ENCODE measurements around the gene NR2F1-AS1. TPM values are rescaled to one million over a fixed set of nuclear protein-coding genes. Genes with fewer than 3 reads are reported as not detected.

Gene NR2F1-AS1
- total RNA-seq, 2 experiments from 2014 or later: not detected

GRCh38 chr5:93604644-93605515 is 23.9 kb upstream of the NR2F1-AS1 start:
- CTCF ChIA-PET: no interaction called here
- POLR2A ChIA-PET: no interaction called here

GRCh38 chr5:93603793-93604643 is 23.0 kb upstream of the NR2F1-AS1 start:
- ChIA-PET POLR2A (no interaction called here), CTCF (no interaction called here)

- CTCF ChIA-PET: no interaction called here
- POLR2A ChIA-PET: no interaction called here
Observed at GRCh38 chr5:93603078-93603792, 22.2 kb upstream of the NR2F1-AS1 start.

- ChIA-PET POLR2A (no interaction called here), CTCF (interaction anchor here (1.5 kb wide), 1 partner anchor 199 kb away, joined by 5 read pairs; no protein-coding TSS in a partner anchor)
Observed at GRCh38 chr5:93602241-93603077, 21.4 kb upstream of the NR2F1-AS1 start.

GRCh38 chr5:93601802-93602155 is 20.8 kb upstream of the NR2F1-AS1 start:
- ChIA-PET CTCF (interaction anchor here (1.5 kb wide), 1 partner anchor 200 kb away, joined by 5 read pairs; no protein-coding TSS in a partner anchor), POLR2A (no interaction called here)

GRCh38 chr5:93601071-93601801 is 20.2 kb upstream of the NR2F1-AS1 start:
- POLR2A ChIA-PET: no interaction called here
- CTCF ChIA-PET: interaction anchor here (1.5 kb wide), 1 partner anchor 200 kb away, joined by 5 read pairs; no protein-coding TSS in a partner anchor

GRCh38 chr5:93600409-93601070 is 19.5 kb upstream of the NR2F1-AS1 start:
- POLR2A ChIA-PET: no interaction called here
- CTCF ChIA-PET: no interaction called here

- CTCF ChIA-PET: no interaction called here
- POLR2A ChIA-PET: no interaction called here
Observed at GRCh38 chr5:93599399-93600120, 18.5 kb upstream of the NR2F1-AS1 start.

- ChIA-PET CTCF (no interaction called here), POLR2A (no interaction called here)
Observed at GRCh38 chr5:93599001-93599379, 18.0 kb upstream of the NR2F1-AS1 start.

- POLR2A ChIA-PET: no interaction called here
- CTCF ChIA-PET: interaction anchor here (1.1 kb wide), 1 partner anchor 27 kb away, joined by 5 read pairs; no protein-coding TSS in a partner anchor
Observed at GRCh38 chr5:93598091-93599000, 17.3 kb upstream of the NR2F1-AS1 start.

- CTCF ChIA-PET: interaction anchor here (1.1 to 1.6 kb wide), 2 partner anchors 16 to 28 kb away, joined by 3 to 5 read pairs; no protein-coding TSS in a partner anchor
- POLR2A ChIA-PET: interaction anchor here (0.6 kb wide), 1 partner anchor 151 kb away, joined by 5 read pairs; no protein-coding TSS in a partner anchor
Observed at GRCh38 chr5:93596676-93597490, 15.9 kb upstream of the NR2F1-AS1 start.

GRCh38 chr5:93596310-93596675 is 15.3 kb upstream of the NR2F1-AS1 start:
- ChIA-PET POLR2A (no interaction called here), CTCF (interaction anchor here (1.4 to 1.6 kb wide), 2 partner anchors 12 to 16 kb away, joined by 3 to 4 read pairs; no protein-coding TSS in a partner anchor)

GRCh38 chr5:93595420-93596147 is 14.6 kb upstream of the NR2F1-AS1 start:
- CTCF ChIA-PET: interaction anchor here (0.7 to 1.6 kb wide), 3 partner anchors 12 to 25 kb away, joined by 3 to 4 read pairs (median 3); no protein-coding TSS in a partner anchor
- POLR2A ChIA-PET: no interaction called here

- POLR2A ChIA-PET: no interaction called here
- CTCF ChIA-PET: interaction anchor here (0.7 to 1.6 kb wide), 3 partner anchors 13 to 25 kb away, joined by 3 to 4 read pairs (median 3); no protein-coding TSS in a partner anchor
Observed at GRCh38 chr5:93594591-93595419, 13.8 kb upstream of the NR2F1-AS1 start.
